HUES6 (cell line): ENCODE data around the gene ABCG1.

ENCODE experiments used
- H3K27ac ChIP-seq: 2 replicates; pipeline ENCODE4 v1.7.0; 2013; ENCODE audit warnings: low read depth, mild to moderate bottlenecking, low read length, inconsistent platforms
- H3K27me3 ChIP-seq: 2 replicates; pipeline ENCODE4 v1.6.1; 2013; ENCODE audit warnings: low read length; ENCODE audit not compliant: control insufficient read depth, insufficient read depth
- H3K36me3 ChIP-seq: 2 replicates; pipeline ENCODE4 v1.6.1; 2013; ENCODE audit warnings: low read length; ENCODE audit not compliant: control insufficient read depth, insufficient read depth
- H3K4me1 ChIP-seq: 2 replicates; pipeline ENCODE4 v1.6.1; 2013; ENCODE audit warnings: low read length; ENCODE audit not compliant: control insufficient read depth, insufficient read depth
- H3K4me3 ChIP-seq: 2 replicates; pipeline ENCODE4 v1.5.1; 2013; ENCODE audit warnings: low read depth, low read length
- H3K9ac ChIP-seq: one replicate; pipeline ENCODE4 v1.6.1; 2013; ENCODE audit warnings: mild to moderate bottlenecking, low read length
- H3K9me3 ChIP-seq: 2 replicates; pipeline ENCODE4 v1.6.1; 2013; ENCODE audit warnings: low read depth, low read length; ENCODE audit not compliant: control insufficient read depth, insufficient read depth

The ABCG1 gene

GRCh38 chr21:42276526-42277154, 57.7 kb downstream of the ABCG1 start:
- H3K9me3 ChIP-seq = no peaks in the 10 kb centered on the region
- no peak overlapping the region for H3K27ac ChIP-seq
- H3K27me3 ChIP-seq = no peaks in the 10 kb centered on the region
- no peaks in the 10 kb centered on the region for H3K4me1 ChIP-seq
- H3K36me3 ChIP-seq = no peaks in the 10 kb centered on the region
- no peak overlapping the region for H3K9ac ChIP-seq
- H3K4me3 ChIP-seq = no peak overlapping the region

- no peaks in the 10 kb centered on the region for H3K9me3 ChIP-seq
- H3K36me3 ChIP-seq = no peaks in the 10 kb centered on the region
- H3K4me3 ChIP-seq = no peak overlapping the region
- no peaks in the 10 kb centered on the region for H3K4me1 ChIP-seq
- H3K27me3 ChIP-seq = no peaks in the 10 kb centered on the region
- no peak overlapping the region for H3K9ac ChIP-seq
- no peak overlapping the region for H3K27ac ChIP-seq
These were observed 58.7 kb downstream of the ABCG1 start for GRCh38 chr21:42277593-42277992.

DNA sequence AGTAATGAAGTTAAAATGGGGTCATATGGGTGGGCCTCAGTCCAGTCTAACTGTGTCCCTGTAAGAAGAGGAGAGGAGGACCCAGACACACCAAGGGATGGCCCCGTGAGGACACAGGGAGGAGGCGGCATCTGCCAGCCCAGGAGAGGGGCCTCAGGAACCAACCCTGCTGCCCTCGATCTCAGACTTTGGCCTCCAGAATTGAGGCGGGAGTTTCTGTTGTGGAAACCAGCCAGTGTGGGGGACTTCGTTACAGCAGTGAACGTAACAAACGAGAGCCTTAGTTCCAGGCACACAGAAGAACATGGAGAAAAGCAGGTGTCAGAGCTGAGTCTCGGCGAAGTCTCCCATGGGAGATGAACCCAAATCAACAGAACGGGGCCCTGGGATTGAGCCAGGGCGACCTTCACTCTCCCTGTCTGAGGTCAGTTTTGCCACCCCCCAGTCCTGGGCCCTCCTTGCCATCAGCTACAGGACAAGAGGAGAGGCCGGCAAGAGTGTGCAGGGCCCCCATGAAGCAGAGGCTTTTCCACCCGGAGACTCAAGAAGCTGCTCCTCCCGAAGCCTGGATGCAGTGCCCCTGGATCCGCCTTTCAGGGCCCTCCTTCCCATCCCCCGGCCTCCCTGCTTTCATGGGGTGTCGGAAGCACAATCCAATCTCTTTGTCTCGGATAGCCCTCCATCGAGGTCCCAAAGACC, 59.7 kb downstream of the ABCG1 start:
- no peaks in the 10 kb centered on the region for H3K36me3 ChIP-seq
- no peaks in the 10 kb centered on the region for H3K4me1 ChIP-seq
- no peak overlapping the region for H3K27ac ChIP-seq
- no peaks in the 10 kb centered on the region for H3K27me3 ChIP-seq
- H3K9me3 ChIP-seq = no peaks in the 10 kb centered on the region
- no peak overlapping the region for H3K9ac ChIP-seq
- H3K4me3 ChIP-seq = no peak overlapping the region

DNA sequence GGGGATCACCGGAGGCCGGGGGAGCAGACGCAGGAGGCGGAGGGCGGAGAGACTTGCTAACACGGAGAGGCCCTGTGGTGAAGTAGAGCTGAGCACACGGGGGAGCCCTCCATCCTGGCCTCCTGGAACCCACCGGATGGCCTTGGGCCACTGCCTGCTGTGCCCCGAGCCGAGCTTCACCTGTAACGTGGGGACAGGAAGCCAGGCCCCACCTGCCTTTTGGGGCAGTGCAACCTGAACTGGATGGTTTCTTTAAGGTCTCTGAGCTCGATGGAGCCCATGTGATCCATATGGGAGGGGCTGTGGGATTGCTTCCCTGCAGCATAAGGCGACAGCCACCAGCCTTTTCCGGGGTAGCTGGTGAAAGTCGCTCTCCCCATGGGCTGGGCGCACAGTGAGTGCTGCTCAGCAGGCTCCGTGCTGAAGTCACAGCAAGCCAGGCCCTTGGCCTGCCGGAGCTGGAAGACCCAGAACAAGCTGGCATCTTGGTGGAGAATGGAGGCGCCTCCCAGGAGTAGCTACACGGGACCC, 60.5 kb downstream of the ABCG1 start:
- H3K36me3 ChIP-seq = no peaks in the 10 kb centered on the region
- no peaks in the 10 kb centered on the region for H3K4me1 ChIP-seq
- H3K9me3 ChIP-seq = no peaks in the 10 kb centered on the region
- H3K4me3 ChIP-seq = no peak overlapping the region
- H3K27me3 ChIP-seq = no peaks in the 10 kb centered on the region
- H3K27ac ChIP-seq = no peak overlapping the region
- no peak overlapping the region for H3K9ac ChIP-seq

- Histone ChIP-seq H3K27ac (no peak overlapping the region), H3K4me1 (no peaks in the 10 kb centered on the region), H3K9ac (no peak overlapping the region), H3K36me3 (no peaks in the 10 kb centered on the region), H3K9me3 (no peaks in the 10 kb centered on the region), H3K27me3 (no peaks in the 10 kb centered on the region), H3K4me3 (no peak overlapping the region)
These were observed 60.9 kb downstream of the ABCG1 start for GRCh38 chr21:42279888-42280287.

DNA sequence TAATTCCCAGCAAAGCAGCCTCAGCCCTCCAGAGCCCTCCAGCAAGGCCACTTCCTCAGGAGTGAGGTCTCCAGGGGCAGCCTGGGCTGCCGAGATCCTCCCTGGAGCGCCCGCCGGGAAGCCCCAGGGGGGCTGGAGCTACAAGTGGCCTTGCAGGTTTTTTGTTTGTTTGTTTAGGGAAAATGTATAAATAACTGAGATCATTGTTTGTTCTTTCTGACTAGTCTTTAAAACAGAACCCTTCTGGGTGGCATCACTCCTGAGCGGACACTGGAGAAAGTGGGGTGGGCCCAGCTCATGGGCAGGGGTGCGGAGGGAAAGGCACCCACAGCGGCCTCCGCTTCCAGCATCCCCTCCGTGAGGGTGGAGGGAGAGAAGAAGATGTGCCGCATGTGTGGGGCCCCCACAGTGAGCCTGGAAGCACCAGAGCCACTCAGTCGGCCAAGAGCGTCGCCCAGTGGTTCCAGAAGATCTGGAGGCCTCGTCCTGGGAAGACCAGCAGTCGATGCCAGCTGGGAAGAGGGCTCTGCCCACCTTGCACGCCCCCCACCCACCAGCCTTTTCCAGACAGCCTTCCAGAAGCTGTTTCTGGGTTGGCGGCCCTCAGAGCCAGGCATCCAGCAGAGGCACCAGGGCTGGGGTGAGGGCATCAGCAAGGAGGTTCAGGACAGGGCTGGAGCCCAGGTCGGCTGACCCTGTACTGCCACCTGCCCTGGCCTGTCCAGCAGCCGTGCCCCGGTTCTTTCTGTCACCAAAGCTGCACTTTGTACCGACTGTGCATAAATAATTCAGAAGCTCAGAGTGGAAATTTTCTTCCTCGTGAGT, 61.6 kb downstream of the ABCG1 start:
- Histone ChIP-seq H3K9ac (no peak overlapping the region), H3K27ac (no peak overlapping the region), H3K27me3 (no peaks in the 10 kb centered on the region), H3K4me3 (no peak overlapping the region), H3K36me3 (no peaks in the 10 kb centered on the region), H3K9me3 (no peaks in the 10 kb centered on the region), H3K4me1 (no peaks in the 10 kb centered on the region)

DNA sequence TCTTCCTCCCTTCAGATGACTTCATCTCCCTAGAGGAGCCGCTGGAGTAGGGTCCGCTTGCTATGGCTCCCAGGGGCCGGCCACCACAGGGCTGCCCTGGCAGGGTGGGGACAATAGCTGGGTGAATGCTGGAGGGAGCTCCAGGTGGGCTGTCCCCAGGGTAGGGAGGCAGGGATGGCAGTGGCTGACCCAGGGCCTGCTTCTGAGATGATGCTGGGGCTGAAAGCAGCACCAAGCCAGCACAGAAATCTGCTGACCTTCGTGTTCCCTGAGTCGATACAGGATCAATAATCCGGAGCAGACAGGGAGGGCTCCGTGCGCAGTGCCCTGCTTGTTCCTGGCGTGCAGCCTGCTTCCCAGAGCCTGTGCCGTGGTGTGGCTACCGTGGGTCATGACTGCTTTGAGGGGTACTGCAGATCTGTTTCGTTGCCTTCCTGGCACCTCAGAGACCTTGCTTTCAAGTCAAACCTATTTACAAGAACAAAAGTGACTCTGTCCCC, 62.3 kb downstream of the ABCG1 start:
- Histone ChIP-seq H3K36me3 (no peaks in the 10 kb centered on the region), H3K9me3 (no peaks in the 10 kb centered on the region), H3K4me1 (no peaks in the 10 kb centered on the region), H3K27me3 (no peaks in the 10 kb centered on the region), H3K27ac (no peak overlapping the region), H3K9ac (no peak overlapping the region), H3K4me3 (no peak overlapping the region)

- Histone ChIP-seq H3K9ac (no peak overlapping the region), H3K27me3 (no peaks in the 10 kb centered on the region), H3K4me1 (no peaks in the 10 kb centered on the region)
These were observed 63.1 kb downstream of the ABCG1 start for GRCh38 chr21:42282021-42282420.

DNA sequence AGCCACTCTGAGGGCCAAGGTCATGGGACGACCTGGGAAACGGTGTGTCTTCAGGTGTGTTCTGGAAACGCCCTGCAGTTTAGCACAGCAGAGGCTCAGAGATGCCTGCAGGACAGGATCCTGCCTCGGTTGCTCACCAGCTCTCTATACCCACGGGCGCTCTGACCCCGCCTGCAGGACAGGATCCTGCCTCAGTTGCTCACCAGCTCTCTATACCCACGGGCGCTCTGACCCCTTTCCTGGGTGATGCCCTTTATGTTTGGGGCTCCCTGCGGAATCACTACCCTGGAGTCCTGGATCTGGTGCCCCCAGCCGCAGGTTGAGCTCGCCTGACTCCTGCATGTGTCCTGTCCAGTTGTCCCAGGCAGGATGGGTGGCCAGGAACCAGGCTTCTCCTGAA, 63.8 kb downstream of the ABCG1 start:
- Histone ChIP-seq H3K27me3 (no peaks in the 10 kb centered on the region), H3K9ac (no peak overlapping the region), H3K4me1 (no peaks in the 10 kb centered on the region), H3K27ac (no peak overlapping the region), H3K4me3 (no peak overlapping the region), H3K36me3 (no peaks in the 10 kb centered on the region), H3K9me3 (no peaks in the 10 kb centered on the region)

More at GRCh38 chr21:42282021-42282420, 63.1 kb downstream of the ABCG1 start:
- Histone ChIP-seq H3K9me3 (no peaks in the 10 kb centered on the region), H3K27ac (no peak overlapping the region), H3K36me3 (no peaks in the 10 kb centered on the region), H3K4me3 (no peak overlapping the region)

- Histone ChIP-seq H3K4me3 (no peak overlapping the region), H3K36me3 (no peaks in the 10 kb centered on the region), H3K4me1 (peaks cover 2% of the 10 kb centered on the region; the same call in 1 of the 2 replicates), H3K9ac (no peak overlapping the region), H3K9me3 (peaks cover 13% of the 10 kb centered on the region), H3K27ac (no peak overlapping the region), H3K27me3 (no peaks in the 10 kb centered on the region)
These were observed 66.8 kb downstream of the ABCG1 start for GRCh38 chr21:42285569-42286245.
